Measurements from ENCODE around the gene CCN2. TPM values are rescaled to one million over a fixed set of nuclear protein-coding genes. Genes with fewer than 3 reads are reported as not detected.
"Not testable (repeated sequence)": the region's sequence is repeated elsewhere in the genome, so short reads cannot be mapped to it uniquely, and the experiment has no call there.

The CCN2 gene
- total RNA-seq, 1 donor from 2014 or later = 83.1 TPM

DNA sequence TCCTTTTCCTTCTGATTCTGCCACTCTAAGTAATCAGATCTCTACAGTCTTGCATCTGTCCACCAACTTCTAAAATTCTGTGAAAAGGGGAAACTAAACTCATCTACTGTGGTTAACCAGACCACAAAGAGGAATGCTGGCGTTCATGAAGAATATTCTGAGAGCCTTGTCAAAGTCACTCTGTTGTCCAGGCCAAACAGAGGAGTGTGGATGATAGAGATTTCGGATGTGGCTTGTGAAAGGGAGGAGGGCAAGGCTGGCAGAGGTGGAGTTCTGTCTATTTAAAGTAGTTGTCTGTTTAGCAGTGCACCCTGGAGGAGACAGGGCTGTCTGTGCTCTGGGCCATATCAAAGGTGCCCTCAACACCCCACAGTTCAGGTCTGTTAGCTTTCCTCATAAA is 33.9 kb downstream of the CCN2 start:
- TF ChIP-seq, protein P1, sequence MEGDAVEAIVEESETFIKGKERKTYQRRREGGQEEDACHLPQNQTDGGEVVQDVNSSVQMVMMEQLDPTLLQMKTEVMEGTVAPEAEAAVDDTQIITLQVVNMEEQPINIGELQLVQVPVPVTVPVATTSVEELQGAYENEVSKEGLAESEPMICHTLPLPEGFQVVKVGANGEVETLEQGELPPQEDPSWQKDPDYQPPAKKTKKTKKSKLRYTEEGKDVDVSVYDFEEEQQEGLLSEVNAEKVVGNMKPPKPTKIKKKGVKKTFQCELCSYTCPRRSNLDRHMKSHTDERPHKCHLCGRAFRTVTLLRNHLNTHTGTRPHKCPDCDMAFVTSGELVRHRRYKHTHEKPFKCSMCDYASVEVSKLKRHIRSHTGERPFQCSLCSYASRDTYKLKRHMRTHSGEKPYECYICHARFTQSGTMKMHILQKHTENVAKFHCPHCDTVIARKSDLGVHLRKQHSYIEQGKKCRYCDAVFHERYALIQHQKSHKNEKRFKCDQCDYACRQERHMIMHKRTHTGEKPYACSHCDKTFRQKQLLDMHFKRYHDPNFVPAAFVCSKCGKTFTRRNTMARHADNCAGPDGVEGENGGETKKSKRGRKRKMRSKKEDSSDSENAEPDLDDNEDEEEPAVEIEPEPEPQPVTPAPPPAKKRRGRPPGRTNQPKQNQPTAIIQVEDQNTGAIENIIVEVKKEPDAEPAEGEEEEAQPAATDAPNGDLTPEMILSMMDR (IDR thresholded peaks at IDR 0.05) = no peak
- DNase-seq (no peak), ATAC-seq (no peak)
- Histone ChIP-seq H3K4me3 (no peak overlapping the region), H3K27ac (no peak overlapping the region), H3K9me3 (no peaks in the 10 kb centered on the region), H3K27me3 (ENCODE audit: low read depth) (peaks cover 24% of the 10 kb centered on the region), H3K36me3 (no peaks in the 10 kb centered on the region), H3K4me1 (no peaks in the 10 kb centered on the region)
- intact Hi-C loops (cut with DNase I) = no loop called here

DNA sequence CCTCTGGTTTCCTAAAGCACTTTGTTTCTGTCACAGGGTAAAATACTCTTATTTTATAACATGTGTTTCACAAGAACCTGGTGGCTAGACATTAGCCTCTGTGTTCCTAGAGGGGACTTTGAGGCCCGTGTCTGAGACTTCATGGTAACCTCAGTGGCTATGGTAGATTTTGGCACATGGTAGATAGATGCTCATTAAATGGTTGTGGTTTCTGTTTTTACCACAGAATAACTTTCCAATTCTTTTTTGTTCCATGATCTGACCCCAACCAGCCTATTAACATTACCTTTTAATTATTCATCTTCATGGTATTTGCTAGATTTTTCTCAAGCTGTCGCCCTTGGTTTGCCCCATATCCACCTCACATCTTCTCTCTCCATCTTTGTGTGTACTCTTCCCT is 34.3 kb downstream of the CCN2 start:
- no peak overlapping the region for H3K27ac ChIP-seq
- no peaks in the 10 kb centered on the region for H3K36me3 ChIP-seq
- no peak overlapping the region for H3K4me3 ChIP-seq
- DNase-seq (no peak), ATAC-seq (no peak)
- TF ChIP-seq, protein P1 (IDR thresholded peaks at IDR 0.05) = no peak
- no peaks in the 10 kb centered on the region for H3K9me3 ChIP-seq
- peaks cover 24% of the 10 kb centered on the region for H3K27me3 ChIP-seq (ENCODE audit: low read depth)
- no peaks in the 10 kb centered on the region for H3K4me1 ChIP-seq
- intact Hi-C loops (cut with DNase I) = no loop called here

DNA sequence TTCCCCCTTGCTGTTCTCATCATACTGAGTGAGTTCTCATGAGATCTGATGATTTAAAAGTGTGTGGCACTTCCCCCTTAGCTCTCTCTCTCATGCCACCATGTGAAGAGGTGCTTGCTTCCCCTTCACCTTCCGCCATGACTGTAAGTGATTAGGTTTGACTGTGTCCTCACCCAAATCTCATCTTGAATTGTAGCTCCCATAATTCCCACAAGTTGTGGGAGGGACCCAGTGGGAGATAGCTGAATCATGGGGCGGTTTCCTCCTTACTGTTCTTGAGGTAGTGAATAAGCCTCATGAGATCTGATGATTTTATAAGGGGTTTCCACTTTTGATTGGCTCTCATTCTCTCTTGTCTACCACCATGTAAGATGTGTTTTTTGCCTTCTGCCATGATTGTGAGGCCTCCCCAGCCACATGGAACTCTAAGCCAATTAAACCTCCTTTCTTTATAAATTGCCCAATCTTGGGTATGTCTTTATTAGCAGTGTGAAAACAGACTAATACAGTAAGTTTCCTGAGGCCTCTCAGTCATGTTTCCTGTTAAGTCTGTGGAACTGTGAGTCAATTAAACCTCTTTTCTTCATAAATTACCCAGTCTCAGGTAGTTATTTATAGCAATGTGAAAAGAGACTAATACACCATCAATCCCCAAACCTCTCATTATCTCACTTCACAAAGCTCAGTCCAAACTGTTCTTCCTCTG is 34.9 kb downstream of the CCN2 start:
- DNase-seq; ATAC-seq; H3K27ac ChIP-seq; H3K9me3 ChIP-seq; H3K36me3 ChIP-seq; intact Hi-C loops (cut with DNase I); H3K4me3 ChIP-seq; H3K4me1 ChIP-seq: not testable (repeated sequence)
- peaks cover 24% of the 10 kb centered on the region for H3K27me3 ChIP-seq (ENCODE audit: low read depth)

DNA sequence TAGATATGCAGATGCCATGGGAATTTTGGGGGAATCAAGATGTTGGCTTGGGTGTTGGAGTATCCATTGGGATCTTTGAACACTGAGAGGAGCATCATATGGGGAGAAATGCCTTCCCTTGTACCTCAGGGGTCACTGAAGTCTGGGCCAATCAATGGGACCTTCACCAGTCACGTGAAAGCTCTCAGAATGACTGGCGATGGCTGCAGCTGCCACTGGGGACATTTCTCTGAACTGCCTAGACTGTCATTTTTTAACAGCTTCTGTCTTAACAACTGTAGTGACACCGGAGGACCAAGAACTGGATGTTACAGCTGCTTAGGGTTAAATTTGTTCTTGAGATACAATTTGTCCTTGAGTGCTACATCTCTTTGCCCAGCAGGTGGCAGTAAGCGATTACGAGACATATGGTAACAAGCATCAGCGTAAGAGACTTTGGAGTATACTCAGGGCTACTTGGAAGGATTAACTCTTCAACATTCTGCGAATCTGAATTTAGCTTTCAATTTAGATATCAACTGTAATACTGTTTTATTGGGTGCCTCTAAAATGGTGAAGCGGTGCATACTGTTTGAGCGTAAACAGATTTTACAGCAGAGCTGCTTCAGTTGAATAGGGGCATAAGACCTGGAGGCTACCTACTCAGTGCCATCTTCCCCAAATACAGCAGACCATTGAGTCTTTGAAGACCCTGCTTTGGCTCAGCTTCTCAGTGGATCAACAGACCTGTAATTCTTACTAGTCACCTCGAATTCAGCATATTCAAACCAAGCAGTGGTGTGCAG is 36.0 kb downstream of the CCN2 start:
- H3K9me3 ChIP-seq = no peaks in the 10 kb centered on the region
- H3K27me3 ChIP-seq (ENCODE audit: low read depth) = peaks cover 24% of the 10 kb centered on the region
- H3K4me1 ChIP-seq = no peaks in the 10 kb centered on the region
- no peaks in the 10 kb centered on the region for H3K36me3 ChIP-seq
- intact Hi-C loops (cut with DNase I) = no loop called here
- no peak overlapping the region for H3K4me3 ChIP-seq
- TF ChIP-seq, protein P1 (IDR thresholded peaks at IDR 0.05) = peak; percentile 86
- DNase-seq (no peak), ATAC-seq (peak; percentile 77 to 83)
- H3K27ac ChIP-seq = no peak overlapping the region

DNA sequence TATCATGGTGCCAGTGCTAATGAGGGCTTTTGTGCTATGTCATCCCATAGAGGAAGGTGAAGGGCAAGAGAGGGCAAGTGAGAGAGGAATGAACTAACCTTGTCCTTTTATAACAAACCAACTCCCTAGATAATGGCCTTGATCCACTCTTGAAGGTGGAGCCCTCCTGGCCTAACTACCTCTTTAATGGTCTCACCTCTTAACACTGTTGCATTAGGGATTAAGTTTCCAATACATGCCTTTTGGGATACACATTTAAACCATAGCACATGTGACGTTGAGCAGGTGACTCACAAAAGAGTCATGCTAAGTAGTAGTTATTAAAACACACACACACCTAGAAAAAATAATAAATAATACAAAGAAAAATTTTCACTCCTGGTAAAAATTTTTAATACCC is 36.9 kb downstream of the CCN2 start:
- peaks cover 24% of the 10 kb centered on the region for H3K27me3 ChIP-seq (ENCODE audit: low read depth)
- H3K4me1 ChIP-seq = no peaks in the 10 kb centered on the region
- H3K27ac ChIP-seq = no peak overlapping the region
- TF ChIP-seq, protein P1 (IDR thresholded peaks at IDR 0.05) = no peak
- intact Hi-C loops (cut with DNase I) = no loop called here
- no peaks in the 10 kb centered on the region for H3K36me3 ChIP-seq
- DNase-seq = no peak
- no peak overlapping the region for H3K4me3 ChIP-seq
- ATAC-seq = no peak
- H3K9me3 ChIP-seq = no peaks in the 10 kb centered on the region

DNA sequence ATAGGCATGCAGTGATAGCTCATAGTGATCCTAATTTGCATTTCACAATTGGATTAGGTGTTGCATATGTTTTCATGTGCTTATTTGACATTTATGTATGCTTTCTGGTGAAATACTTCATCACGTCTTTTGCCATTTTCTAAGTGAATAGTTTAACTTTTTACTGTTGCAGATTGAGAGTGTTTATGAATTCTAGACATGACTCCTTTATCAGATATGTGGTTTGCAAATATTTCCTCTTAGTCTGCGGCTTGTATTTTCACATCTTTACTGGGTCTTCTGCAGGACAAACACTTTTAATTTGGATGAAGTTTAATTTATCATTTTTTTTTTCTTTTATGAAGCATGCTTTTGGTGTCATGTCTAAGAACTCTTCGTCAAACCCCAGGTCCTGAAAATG is 39.2 kb downstream of the CCN2 start:
- intact Hi-C loops (cut with DNase I) = no loop called here
- H3K36me3 ChIP-seq = no peaks in the 10 kb centered on the region

More for the DNA sequence above, 39.2 kb downstream of the CCN2 start:
- TF ChIP-seq, protein P1 (IDR thresholded peaks at IDR 0.05) = no peak
- no peak overlapping the region for H3K27ac ChIP-seq
- no peak overlapping the region for H3K4me3 ChIP-seq
- ATAC-seq (no peak), DNase-seq (no peak)
- H3K27me3 ChIP-seq (ENCODE audit: low read depth) = peaks cover 19% of the 10 kb centered on the region
- no peaks in the 10 kb centered on the region for H3K9me3 ChIP-seq
- H3K4me1 ChIP-seq = no peaks in the 10 kb centered on the region
